Occipital lobe (tissue), 3 donors: ENCODE results near the gene CUBN. TPM values are rescaled to one million over a fixed set of nuclear protein-coding genes. Genes with fewer than 3 reads are reported as not detected.

Experiments used
- DNase-seq: peaks from one replicate; lab custom pipeline; 2025; lab: John Stamatoyannopoulos, UW
- small RNA-seq: library from RNA; depleted of rRNA; stranded (forward); fragments of <200 nt; gene quantifications from one replicate; pipeline ENCODE3, GENCODE V24; 2014
- total RNA-seq: library from RNA; depleted of rRNA; stranded (reverse); fragments of >200 nt; gene quantifications from one replicate; pipeline ENCODE4 v1.2.3, GENCODE V29; 2014

CUBN gene
- total RNA-seq, 1 donor from 2014 or later: 2.3 TPM

DNA sequence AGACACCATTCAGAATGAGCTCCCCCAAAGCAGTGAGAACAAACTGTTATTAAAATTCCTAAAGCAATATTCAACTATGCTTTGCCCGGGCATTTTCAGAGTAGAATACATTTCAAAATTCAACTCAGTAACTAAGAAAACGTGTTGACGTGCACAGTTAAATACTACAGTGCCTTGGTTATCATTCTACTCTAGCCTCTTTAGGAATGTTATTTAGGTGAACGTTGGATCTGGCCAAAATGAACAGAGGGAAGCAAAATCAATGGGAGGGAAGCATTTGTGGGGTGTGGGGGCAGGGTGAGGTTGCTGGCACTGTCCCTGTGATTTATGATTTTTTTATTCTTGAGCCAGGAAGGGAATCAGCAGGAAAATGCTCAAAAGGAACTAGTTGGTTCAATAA, 339.8 kb downstream of the CUBN start:
- no peak for DNase-seq

DNA sequence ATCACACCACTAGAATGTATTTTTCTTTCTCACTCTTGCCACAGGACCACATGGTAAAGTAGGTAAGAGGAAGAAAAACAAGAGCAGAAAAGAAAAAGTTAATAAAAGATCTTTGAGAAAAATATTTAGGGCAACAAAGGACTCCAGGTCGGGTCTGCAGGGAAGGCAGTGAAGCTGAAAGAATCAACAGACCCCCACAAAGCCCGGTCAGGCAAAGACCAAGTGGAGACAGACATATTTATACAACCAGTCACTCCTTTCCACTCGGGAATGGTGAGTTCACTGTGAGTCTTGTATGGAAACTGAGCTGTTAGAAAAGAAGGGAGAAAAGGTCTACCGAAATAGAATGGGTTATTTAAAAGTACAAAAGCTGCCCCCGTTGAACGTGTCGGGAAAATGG, 340.4 kb downstream of the CUBN start:
- no peak for DNase-seq

DNA sequence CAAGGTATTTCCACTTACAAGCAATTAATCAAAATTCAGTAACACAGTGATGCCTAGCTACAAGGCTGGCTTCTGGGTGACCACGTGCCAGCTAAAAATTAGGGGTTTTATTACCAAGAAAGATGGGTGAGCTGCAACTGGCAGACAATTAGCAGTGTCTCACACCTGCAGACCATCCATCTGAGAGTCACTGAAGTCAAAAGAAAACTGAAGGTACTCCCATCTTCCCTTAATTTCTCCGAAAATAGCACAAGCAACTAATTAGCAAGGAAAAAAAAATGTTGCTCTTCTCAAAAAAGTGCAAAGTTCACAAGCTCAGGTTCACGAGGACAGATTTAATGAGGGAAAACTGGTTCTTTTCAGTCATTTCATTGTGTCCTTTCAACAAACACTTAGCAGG, 340.8 kb downstream of the CUBN start:
- no peak for DNase-seq

DNA sequence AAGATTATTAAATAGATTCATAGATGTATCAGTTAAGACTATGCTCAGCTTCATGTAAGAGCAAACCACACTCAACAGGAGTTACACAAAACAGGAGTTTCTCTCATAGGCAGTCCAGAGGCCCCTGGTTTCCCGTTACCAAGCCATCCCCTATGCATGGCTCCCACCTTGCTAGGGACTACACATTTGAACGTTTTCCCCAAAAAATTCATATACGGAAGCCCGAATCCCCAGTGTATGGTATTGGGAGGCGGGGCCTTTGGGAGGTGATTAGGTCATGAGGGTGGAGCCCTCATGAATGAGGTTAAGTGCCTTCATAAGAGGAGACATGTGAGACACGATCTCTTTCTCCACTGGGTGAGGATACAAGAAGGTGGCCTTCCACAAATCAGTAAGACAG, 341.5 kb downstream of the CUBN start:
- DNase-seq: no peak

DNA sequence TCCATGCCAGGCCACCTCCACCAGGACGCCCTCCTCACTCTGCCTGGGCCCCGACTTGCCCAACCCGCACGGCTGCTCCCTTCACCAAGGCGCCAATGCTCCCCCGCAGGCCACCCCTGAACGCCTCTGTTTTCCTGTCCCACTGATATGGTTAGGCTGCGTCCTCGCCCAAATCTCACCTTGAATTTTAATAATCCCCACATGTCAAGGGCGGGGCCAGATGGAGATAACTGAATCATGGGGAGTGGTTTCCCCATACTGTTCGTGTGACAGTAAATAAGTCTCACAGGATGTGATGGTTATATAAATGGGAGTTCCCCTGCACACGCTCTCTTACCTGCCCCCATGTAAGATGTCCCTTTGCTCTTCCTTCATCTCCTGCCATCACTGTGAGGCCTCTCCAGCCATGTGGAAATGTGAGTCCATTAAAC, 342.2 kb downstream of the CUBN start:
- DNase-seq: no peak

DNA sequence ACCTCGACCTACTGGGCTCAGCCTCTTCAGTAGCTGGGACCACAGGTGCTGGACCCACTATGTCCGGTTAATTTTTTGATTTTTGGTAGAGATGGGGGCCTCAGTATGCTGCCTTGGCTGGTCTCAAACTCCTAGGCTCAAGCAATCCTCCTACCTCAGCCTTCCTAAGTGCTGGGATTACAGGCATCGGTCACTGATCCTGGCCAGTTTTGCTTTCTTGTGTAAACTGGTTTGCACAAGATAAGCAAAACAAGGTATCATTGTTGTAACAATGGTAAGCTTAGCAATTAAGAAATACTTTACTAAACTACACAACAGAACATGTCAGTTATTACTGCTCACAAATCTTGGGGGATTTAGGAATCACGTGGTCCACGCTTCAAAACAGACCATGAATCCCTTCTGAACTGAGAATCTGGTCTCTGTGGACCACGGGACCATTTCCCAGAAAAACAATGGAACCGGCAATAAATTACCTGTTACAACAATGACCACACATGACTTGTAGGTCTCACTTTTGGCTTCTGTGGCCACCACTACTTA, 349.2 kb downstream of the CUBN start:
- DNase-seq: no peak

DNA sequence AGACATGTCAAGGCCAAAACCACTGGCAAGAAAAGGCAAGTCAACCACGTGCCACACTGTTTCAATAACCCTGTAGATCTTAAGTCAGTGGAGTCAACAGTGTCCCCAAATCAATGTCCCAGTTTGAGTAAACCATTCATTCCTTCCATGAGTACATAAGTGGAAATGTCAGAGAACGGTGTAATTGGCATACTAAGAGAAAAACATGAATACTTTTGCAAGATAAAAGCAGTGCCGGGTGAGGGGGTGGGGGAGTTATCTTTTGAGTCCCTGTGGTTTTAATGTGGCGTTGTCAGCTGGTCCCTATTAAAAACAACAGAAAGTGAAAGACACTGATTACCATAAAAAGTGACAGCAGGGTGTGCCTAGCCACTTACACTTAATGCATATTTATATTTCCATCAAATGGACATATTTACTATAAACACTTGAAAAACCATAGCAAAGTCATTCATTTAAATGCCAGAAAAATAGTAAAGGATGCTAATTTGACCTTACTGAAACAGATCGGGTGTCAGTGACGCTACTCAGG, 350.2 kb downstream of the CUBN start:
- DNase-seq: no peak

DNA sequence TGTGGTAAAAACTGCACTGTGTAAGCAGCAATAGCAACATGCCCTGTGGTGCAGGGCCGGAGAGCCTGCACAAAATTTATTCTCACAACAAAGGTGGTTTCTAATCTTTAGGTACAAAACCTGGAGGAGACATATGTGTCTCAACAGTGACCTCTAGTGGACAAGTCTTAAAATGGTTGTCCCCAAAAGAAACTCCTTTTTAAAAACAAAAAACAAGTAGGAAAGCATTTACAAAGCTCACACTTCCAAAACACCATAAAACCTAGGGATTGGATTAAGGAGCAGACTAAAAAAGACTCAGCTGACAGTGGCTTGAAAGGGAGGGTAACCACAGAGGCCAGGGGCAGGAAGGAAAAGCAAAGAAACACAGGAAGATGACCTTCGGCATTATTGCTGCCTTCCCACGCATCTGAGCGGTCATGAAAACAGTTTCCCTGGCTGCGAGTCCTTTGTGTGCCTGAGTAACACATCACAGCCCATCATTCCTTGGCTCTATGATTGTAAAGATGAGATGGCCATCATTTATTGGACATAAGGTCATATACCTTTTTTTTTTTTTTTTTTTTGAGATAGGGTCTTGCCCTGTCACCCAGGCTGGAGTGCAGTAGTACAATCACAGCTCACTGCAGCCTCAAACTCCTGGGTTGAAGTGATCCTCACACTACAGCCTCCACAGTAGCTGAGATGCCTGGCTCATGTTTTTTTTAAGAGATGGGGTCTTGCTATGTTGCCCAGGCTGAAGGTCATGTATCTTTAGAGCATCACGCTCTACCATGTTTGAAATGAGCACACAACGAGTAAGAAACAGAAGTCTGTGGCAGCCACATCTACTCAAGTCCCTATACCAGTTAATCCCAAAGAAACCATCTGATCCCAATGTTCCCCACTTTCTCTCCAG, 351.9 kb downstream of the CUBN start:
- DNase-seq: no peak

DNA sequence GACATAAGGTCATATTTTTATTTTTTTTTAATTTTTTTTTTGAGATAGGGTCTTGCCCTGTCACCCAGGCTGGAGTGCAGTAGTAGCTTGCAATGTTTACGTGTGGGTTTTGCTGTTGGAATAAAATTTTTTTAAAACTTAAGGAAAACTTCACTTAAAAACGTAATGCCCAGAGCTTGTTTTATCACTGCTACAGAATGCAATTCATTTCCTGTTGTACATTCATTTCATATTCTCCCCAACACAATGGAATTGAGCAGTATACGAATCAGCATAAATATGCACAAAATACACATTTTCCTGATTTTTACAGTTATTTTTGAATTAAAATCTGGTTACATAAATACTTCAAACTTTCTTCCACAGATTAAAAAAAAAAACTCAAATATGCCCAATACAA, 352.7 kb downstream of the CUBN start:
- DNase-seq: no peak

Small RNA genes lying within 50 kb of the gene (small RNA-seq; reads per million reads assigned to genes)
- not detected for gene AC067747.1

Other genes with a start within 250 kb of the CUBN start
- 39.3 TPM for gene TRDMT1, start 71.9 kb upstream of the CUBN start, total RNA-seq
- 289 TPM for gene VIM, start 98.4 kb upstream of the CUBN start, total RNA-seq